GM12878 (cell line): ENCODE results near the gene FNDC11. TPM values are rescaled to one million over a fixed set of nuclear protein-coding genes. Genes with fewer than 3 reads are reported as not detected.
A peak's percentile ranks its signal among the peaks of the same experiment; 100 is the strongest.

Experiments used
- ATAC-seq: fragments of 200-7000 bp; cut with Tn5 transposase; 3 replicates; pipeline ENCODE4 v1.9.1; 2020; ENCODE audit warnings: mild to moderate bottlenecking, moderate library complexity
- BruUV-seq: library from RNA; stranded (reverse); fragments of 400-500 nt; replicated peaks from 2 replicates; lab custom pipeline; 2021; lab: Mats Ljungman, UMichigan
- CTCF ChIA-PET: fragments of 300-600 bp; sonication (Branson Sonifier 250); formaldehyde crosslinking; extraction: SDS; loops from one replicate; lab custom pipeline; 2021; ENCODE audit warnings: inconsistent platforms; lab: Yijun Ruan, JAX
- POLR2A ChIA-PET: fragments of 350-600 bp; formaldehyde crosslinking; extraction: SDS; loops from one replicate; lab custom pipeline; 2021; ENCODE audit warnings: inconsistent platforms; lab: Charles Lee
- RAD21 ChIA-PET: fragments of 300-600 bp; sonication (Branson Sonifier 250); formaldehyde crosslinking; loops from one replicate; lab custom pipeline; 2023; ENCODE audit warnings: antibody characterized with exemption; ENCODE audit not compliant: unreplicated experiment; lab: Charles Lee
- SMC1A ChIA-PET: fragments of 300-600 bp; sonication (Branson Sonifier 250); formaldehyde crosslinking; loops from one replicate; lab custom pipeline; 2023; ENCODE audit not compliant: unreplicated experiment, uncharacterized antibody; lab: Charles Lee
- DNase-seq: peaks from one replicate; pipeline ENCODE4 v3.0.0-alpha.2; 2011; ENCODE audit warnings: low read depth, low spot score
- FAIRE-seq: peaks from 3 replicates; lab custom pipeline; 2011; peaks lifted over from hg19 to GRCh38; lab: Jason Lieb, UNC
- H2AFZ ChIP-seq: 2 replicates; pipeline ENCODE4 v1.6.0; 2011; ENCODE audit warnings: low read depth, low read length, control low read depth; ENCODE audit not compliant: control insufficient read depth
- H3K27ac ChIP-seq: 2 replicates; pipeline ENCODE4 v1.5.1; 2011; ENCODE audit warnings: control low read depth; ENCODE audit not compliant: control insufficient read depth, insufficient read depth
- H3K27me3 ChIP-seq, 2 experiments: replicated peaks in 1 of 2; 2 replicates each; pipeline versions ENCODE4 v1.6.0 to v1.6.1; 2011; ENCODE audit warnings: low read length in 1 of 2; ENCODE audit not compliant: control insufficient read depth in 2 of 2, insufficient read depth in 2 of 2
- H3K36me3 ChIP-seq, 2 experiments: 2 replicates each; pipeline ENCODE4 v1.5.1; 2011; ENCODE audit warnings: low read length in 1 of 2; ENCODE audit not compliant: control insufficient read depth in 2 of 2, insufficient read depth in 2 of 2
- H3K4me1 ChIP-seq: 2 replicates; pipeline ENCODE4 v1.6.1; 2011; ENCODE audit warnings: mild to moderate bottlenecking, low read length, moderate library complexity, mixed read lengths; ENCODE audit not compliant: control insufficient read depth, insufficient read depth
- H3K4me2 ChIP-seq: 2 replicates; pipeline ENCODE4 v1.6.0; 2011; ENCODE audit warnings: control low read depth; ENCODE audit not compliant: control insufficient read depth, insufficient read depth
- H3K4me3 ChIP-seq: fragments of 200-600 bp; sonication (generic); 2 replicates; pipeline ENCODE4 v1.5.1; 2016
- H3K79me2 ChIP-seq: 2 replicates; pipeline ENCODE4 v1.6.0; 2011; ENCODE audit warnings: low read length; ENCODE audit not compliant: control insufficient read depth, insufficient read depth
- H3K9ac ChIP-seq: 2 replicates; pipeline ENCODE4 v1.8.0; 2011; ENCODE audit warnings: low read length, control low read depth, mixed read lengths; ENCODE audit not compliant: control insufficient read depth, insufficient read depth
- H3K9me3 ChIP-seq: replicated peaks from 3 replicates; pipeline ENCODE4 v1.5.1; 2011; ENCODE audit warnings: mild to moderate bottlenecking, low read length; ENCODE audit not compliant: control insufficient read depth, insufficient read depth
- H4K20me1 ChIP-seq: 2 replicates; pipeline ENCODE4 v1.6.0; 2011; ENCODE audit not compliant: control insufficient read depth, insufficient read depth
- ASH2L ChIP-seq: fragments of 300-600, 200-600 bp; sonication (generic); IDR thresholded peaks from 2 replicates; pipeline ENCODE4 v1.6.1; 2017; ENCODE audit warnings: low read depth, mild to moderate bottlenecking, borderline replicate concordance
- BCL11A ChIP-seq: IDR thresholded peaks from 2 replicates; pipeline ENCODE4 v1.6.1; 2011; ENCODE audit warnings: low read depth, low read length
- BRCA1 ChIP-seq: IDR thresholded peaks from 2 replicates; pipeline ENCODE4 v1.6.1; 2011; ENCODE audit warnings: low read depth, low read length, improper control_type of control experiment
- FOXK2 ChIP-seq: fragments of 450-650 bp; IDR thresholded peaks from 2 replicates; pipeline ENCODE4 v1.6.1; 2017; ENCODE audit warnings: mild to moderate bottlenecking, moderate library complexity
- GATAD2B ChIP-seq: fragments of 450-650 bp; conservative IDR thresholded peaks from 2 replicates; pipeline ENCODE4 v1.6.1; 2017; ENCODE audit warnings: low read depth, mild to moderate bottlenecking, moderate library complexity
- MTA2 ChIP-seq: fragments of 450-650 bp; IDR thresholded peaks from 2 replicates; pipeline ENCODE4 v1.6.1; 2016; ENCODE audit warnings: low read depth, mild to moderate bottlenecking, moderate library complexity
- NFXL1 ChIP-seq: fragments of 450-650 bp; IDR thresholded peaks from 2 replicates; pipeline ENCODE4 v1.6.1; 2017; ENCODE audit warnings: antibody characterized with exemption, mild to moderate bottlenecking, borderline replicate concordance
- PAX5 ChIP-seq: IDR thresholded peaks from 2 replicates; pipeline ENCODE4 v1.6.1; 2011; ENCODE audit warnings: low read depth, low read length, borderline replicate concordance
- POLR2AphosphoS5 ChIP-seq: IDR thresholded peaks from 2 replicates; pipeline ENCODE4 v1.6.1; 2011; ENCODE audit warnings: mild to moderate bottlenecking, low read length, inconsistent platforms
- PRDM15 ChIP-seq: fragments of 450-650 bp; formaldehyde crosslinking; IDR thresholded peaks from 2 replicates; pipeline ENCODE4 v1.4.0; 2020; ENCODE audit warnings: mild to moderate bottlenecking, moderate library complexity
- TCF3 ChIP-seq: IDR thresholded peaks from 2 replicates; pipeline ENCODE4 v1.6.1; 2012; ENCODE audit warnings: low read depth, mild to moderate bottlenecking, low read length, borderline replicate concordance; ENCODE audit not compliant: insufficient read depth
- ZBTB33 ChIP-seq: fragments of 450-650 bp; IDR thresholded peaks from 2 replicates; pipeline ENCODE4 v1.6.1; 2017; ENCODE audit warnings: mild to moderate bottlenecking
- WGBS: methylation state at CpG from one replicate; pipeline ENCODE4 v1.1.6; 2016; ENCODE audit warnings: low lambda C conversion rate; ENCODE audit not compliant: insufficient replicate concordance, insufficient coverage; ENCODE audit errors: missing lambda C conversion rate; 5-methylcytosine and 5-hydroxymethylcytosine counted together
- in situ Hi-C: fragments of 300-500 bp; cut with MboI; formaldehyde crosslinking; loops from 9 replicates; pipeline ENCODE4 v1.14.3; 2018; ENCODE audit warnings: mixed read lengths
- intact Hi-C: fragments of 100-400 bp; cut with micrococcal nuclease; formaldehyde crosslinking; loops from one replicate; pipeline ENCODE4 v1.14.2; 2022; ENCODE audit not compliant: unreplicated experiment
- polyA plus RNA-seq, 11 experiments: library from polyadenylated mRNA; depleted of rRNA in 4 of 11; unstranded in 6 of 11; stranded (reverse) in 5 of 11; fragments of >200 nt; fragmentation: Nextera tagmentation in 4 of 11; fragmentation: Illumina TruSeq in 1 of 11; extraction: Ambion mirVana in 4 of 11; extraction: Trizol in 1 of 11; gene quantifications; 1 replicate in 1 of 11; 2 replicates in 10 of 11; pipeline versions ENCODE4 v1.2.1 to v1.2.3, GENCODE V29; 2011 to 2016; ENCODE audit warnings: inconsistent platforms in 2 of 11, missing spikeins in 2 of 11, low read depth in 1 of 11
- total RNA-seq, 4 experiments: library from RNA; depleted of rRNA in 3 of 4; stranded (reverse); fragments of >200 nt in 3 of 4; fragmentation: Illumina TruSeq in 1 of 4; extraction: Trizol in 1 of 4; gene quantifications; 2 replicates each; pipeline versions ENCODE4 v1.2.1 to v1.2.3, GENCODE V29; 2013 to 2021

Gene FNDC11
- total and polyA plus RNA-seq, 10 of the 15 experiments (the other 5 are each of a cell fraction or from before 2014, with no cell fraction given) = 0.09 to 0.72 (median 0.34) TPM; not detected in 2

GRCh38 chr20:63530788-63531160 lies 23.2 kb upstream of the FNDC11 start (continued):
- TF ChIP-seq NFXL1 (no peak), MTA2 (no peak), BRCA1 (no peak), PAX5 (no peak)

GRCh38 chr20:63531686-63532448 lies 22.1 kb upstream of the FNDC11 start:
- ChIA-PET CTCF (interaction anchor here (1.5 kb wide), 1 partner anchor 36 kb away, joined by 4 read pairs; no protein-coding TSS in a partner anchor), RAD21 (interaction anchor here (0.7 kb wide), 1 partner anchor 11 kb away, joined by 3 read pairs; no protein-coding TSS in a partner anchor), POLR2A (no interaction called here), SMC1A (no interaction called here)
- BruUV-seq = no TSS peak
- Histone ChIP-seq H3K9me3 (no peaks in the 10 kb centered on the region), H3K79me2 (no peaks in the 10 kb centered on the region), H3K27ac (no peak overlapping the region), H3K4me1 (peaks cover 11% of the 10 kb centered on the region), H4K20me1 (no peaks in the 10 kb centered on the region), H2AFZ (no peak overlapping the region), H3K4me2 (no peak overlapping the region), H3K36me3 (no peaks in the 10 kb centered on the region), H3K4me3 (no peak overlapping the region), H3K9ac (no peak overlapping the region), H3K27me3 (no peaks in the 10 kb centered on the region; a peak in 1 of 4 replicates)
- FAIRE-seq = peak; percentile 38
- intact Hi-C loops (no loop called here), in situ Hi-C loops (no loop called here)
- no peak for DNase-seq
- WGBS = 88% methylated on average over 27 of the region's 27 CpGs
- TF ChIP-seq FOXK2 (0 out of 2 replicates have a peak, but pooled peaks have one; percentile 29), PRDM15 (no peak), BCL11A (no peak), ASH2L (no peak), TCF3 (no peak), GATAD2B (no peak), ZBTB33 (no peak), POLR2AphosphoS5 (no peak)
- no peak for ATAC-seq
